ENCODE results near the gene ZC3H12A.

GRCh38 chr1:37514350-37515184 lies 40.2 kb downstream of the ZC3H12A start, which contains the start of gene MEAF6:
- TF ChIP-seq POLR2A (IDR thresholded peaks at IDR 0.05), result peak in 3 of 4 donors; percentile 78 to 95 (median 87)
- no peak for TF ChIP-seq EP300 (IDR thresholded peaks at IDR 0.05)
